CD4-positive, alpha-beta T cell treated with Interleukin-4 for 4 hours (primary cell): ENCODE measurements around the gene COG5.
"Not testable (repeated sequence)": the region's sequence is repeated elsewhere in the genome, so short reads cannot be mapped to it uniquely, and the experiment has no call there.

ENCODE experiments used
- DNase-seq: peaks from one replicate; pipeline ENCODE4 v3.0.0-alpha.2; 2020

COG5 gene

DNA sequence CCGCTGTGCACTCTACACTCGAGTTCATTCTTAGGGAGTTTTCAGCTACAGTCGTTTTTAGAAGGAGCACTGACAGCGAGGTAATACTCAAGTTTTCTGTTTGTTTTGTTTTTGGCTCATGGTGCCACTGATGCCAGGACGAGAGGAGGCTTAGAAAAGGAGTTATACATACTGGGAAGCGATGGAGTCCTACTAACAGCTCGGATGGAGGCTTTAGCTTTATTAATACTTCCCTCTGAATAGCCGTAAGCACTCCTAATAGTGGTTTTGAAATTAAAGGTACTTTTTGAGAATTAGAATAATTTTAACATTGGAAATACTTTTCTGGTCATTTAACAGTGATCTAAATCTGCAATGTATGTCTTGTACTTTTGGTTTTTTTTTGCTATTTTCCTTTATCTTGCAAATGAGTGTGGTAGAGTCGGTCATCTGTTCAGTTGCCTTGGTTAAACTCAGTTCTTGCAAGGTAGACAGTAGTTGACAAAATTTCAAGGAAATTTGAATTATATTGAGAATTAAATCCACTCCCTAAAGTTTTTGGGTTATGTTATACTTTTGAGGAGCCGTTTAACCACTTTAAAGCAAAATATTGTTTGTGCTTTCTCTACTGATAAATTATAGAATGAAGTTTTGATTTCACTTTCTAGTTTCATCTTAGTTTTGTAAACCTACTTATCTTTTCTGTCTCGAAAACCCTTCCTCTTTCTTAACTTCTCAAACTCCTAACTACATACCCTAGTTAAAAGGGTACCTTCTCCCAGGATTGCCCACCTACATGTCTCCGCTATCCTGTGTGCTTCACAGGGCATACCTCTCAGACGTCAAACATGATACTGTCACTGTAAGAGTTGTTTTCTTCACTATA, 393.4 kb downstream of the COG5 start:
- no peak for DNase-seq

- peak; percentile 84 for DNase-seq
Measured at GRCh38 chr7:107169120-107170050, 394.3 kb downstream of the COG5 start.

DNA sequence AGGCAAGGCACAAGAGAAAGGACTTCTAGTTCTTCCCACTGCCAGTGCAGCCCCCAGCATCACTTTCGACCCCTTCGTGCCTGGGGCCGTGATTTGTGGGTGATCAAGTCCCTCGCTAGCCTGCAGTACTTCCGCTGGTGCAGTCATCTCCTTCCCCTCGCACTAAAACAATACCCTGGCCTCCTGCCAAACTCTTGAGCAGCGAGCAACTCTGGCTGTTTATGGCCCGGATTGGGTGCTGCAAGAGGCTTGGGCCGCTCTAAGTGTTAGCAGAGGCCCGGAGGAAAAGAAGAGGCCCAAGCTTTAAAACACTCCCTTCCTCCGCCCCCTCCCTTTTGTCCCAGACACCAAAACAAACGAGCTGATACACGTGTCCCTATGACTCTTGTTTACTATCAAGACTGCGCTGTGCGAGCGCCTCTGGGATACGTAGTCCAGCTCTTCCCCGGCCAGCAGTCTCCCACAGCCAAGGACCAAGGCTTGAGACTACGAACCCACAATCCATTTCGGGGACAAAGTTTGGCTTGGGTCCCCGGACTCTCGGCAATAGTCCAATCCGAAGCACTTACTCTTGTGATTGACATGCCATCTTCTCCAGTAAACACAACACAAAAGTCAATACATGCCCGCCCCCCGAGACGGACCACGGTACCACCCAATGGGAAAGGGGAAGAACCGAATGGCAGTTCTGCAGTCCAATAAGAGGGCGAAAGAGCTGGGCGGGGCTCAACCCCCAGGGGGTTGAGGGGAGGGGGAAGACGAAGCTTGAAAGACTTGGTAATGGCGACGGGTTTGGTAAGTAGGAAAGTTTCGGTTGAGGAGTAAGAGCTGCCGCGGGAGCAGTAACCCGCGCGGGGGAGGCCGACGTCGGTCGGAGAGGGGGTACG, 395.2 kb downstream of the COG5 start, which contains the start of gene HBP1:
HBP1 (plus strand) TSS at position 771 of the 887 bp plus-strand sequence. CDS start 10,891 bp downstream, outside the sequence.
- DNase-seq = peak; percentile 100

DNA sequence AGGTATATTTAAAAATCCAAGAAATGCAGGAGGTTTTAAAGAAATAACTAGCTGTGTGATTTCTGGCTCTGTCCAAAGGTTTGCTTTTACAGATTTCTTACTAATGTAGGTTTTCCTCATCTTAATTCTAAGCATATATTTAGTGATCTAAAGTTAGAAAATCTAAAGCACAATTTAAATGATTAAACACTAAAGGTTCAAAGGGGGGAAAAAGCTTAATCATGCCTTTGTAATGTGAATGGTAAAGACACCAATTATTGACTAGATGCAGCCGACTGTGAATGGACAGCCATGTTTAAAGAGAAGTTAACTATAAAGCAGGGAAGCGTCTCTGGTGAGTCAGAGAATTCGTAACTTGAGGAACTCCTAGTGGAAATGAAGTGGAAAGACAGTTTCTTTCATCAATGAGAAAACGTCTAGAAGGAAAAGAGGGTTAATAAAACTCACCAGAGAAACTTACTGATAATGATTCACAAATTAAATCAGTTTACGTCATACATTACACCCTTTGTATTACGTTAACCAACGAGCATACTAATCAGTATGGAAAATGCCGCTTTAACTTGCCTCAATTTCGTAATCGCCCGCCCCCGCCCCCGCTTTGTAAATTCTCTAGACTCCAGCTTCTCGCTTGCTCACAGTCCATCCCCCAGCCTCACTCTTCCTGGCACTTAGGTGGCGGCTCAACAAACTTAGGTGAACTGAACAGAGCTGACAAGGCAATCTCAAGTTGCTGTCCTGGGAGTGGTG, 396.1 kb downstream of the COG5 start:
- peak; percentile 71 for DNase-seq

DNA sequence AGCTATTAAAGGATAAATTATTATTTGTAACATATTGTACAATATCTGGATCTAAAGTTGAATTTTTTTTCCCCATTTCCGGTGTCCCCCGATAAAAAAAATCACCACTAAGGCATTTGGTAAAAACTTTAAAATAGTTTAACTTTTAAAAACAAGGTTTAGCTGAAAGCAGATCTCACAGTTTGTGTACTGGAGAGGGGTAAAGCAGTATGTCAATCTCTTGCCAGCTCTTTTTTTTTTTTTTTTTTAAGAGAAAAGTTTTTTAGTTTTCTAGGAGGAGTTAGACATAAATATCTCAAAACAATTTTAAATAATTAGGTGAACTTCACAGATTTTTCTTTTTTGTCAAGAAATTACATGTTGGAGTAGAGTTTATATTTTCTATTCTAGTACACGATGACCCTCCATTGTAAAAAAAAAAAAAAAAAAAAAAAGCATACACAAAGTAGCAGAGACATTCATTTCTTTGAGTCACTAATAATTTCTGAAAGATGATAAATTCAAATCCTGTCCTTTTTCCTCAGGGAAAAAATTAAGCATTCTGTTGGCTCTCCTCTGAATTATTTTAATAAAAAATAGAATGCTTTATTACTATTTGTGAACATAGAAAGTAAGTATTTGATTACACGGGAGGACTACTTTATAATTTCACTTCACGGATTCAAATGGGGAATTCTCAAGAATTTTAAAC, 396.8 kb downstream of the COG5 start:
- no peak for DNase-seq

DNA sequence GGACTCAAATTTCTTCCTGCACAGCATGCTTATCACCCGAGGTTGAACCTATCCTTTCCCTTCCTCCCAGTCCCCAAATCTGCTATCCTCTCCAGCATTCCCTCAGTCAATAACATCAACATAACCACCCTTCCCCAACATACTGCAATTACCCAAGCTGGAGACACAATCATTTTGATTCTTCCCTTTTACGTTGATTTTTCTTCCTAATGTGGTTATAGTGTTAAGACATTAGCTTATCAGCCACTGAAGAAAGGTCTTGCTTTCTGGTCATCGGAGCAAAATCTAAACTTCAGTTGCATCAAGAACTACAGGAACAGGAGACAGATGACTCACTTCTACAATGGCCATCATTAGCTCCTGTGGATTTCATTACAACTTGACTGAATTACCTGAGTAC, 398.4 kb downstream of the COG5 start:
- DNase-seq = no peak

- DNase-seq = no peak
Measured at GRCh38 chr7:107164092-107164491, 399.6 kb downstream of the COG5 start.

GRCh38 chr7:107162475-107162874, 401.2 kb downstream of the COG5 start:
- DNase-seq = no peak

DNA sequence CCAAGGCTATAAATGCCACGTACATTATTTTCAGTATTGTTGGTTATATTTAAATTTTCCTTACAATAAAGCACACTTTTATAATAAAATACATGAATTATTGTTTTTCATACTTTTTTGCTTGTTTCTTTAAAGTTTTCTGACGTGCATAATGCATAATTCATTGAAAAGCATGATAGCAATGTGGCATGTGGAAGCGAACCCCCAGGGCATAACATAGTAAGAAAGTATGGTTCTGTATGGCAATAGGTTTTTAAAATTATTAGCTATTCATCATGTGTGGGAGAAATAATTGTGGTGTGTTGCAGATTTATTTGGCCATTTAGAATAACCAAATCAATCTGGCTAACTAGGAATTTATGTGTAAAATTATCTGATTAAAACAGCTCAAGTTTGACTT, 402.3 kb downstream of the COG5 start:
- DNase-seq = no peak

DNA sequence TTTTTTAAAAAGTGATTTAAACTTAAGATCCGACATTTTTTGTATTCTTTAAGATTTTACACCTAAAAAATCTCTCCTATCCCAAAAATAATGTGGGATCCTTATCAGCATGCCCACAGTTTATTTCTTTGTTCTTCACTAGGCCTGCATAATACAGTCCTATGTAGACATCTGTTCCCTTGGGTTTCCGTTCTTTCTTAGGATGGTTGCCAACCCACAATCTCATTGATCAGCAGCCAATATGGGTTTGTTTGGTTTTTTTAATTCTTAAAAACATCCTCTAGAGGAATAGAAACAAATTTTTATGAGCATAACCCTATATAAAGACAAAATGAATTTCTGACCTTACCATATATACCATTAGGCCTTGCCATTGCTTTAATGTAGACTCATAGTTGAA, 403.3 kb downstream of the COG5 start:
- no peak for DNase-seq

DNA sequence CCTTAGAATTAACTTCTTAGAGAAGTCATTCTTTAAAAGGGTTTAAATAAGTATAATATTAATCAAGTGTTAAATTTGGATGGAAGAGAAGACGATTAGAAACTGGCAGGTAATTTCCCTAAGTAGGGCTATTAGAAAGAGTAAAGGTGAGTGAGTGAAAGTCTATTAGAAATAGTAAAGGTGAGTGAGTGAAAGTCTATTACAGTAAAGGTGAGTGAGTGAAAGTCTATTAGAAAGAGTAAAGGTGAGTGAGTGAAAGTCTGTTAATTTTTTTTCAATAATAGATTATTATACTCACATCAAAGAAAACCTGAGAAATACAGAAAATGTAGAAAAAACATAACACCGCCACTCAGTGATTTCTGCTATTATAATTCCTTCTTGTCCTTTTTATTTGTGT, 405.7 kb downstream of the COG5 start:
- no peak for DNase-seq

- no peak for DNase-seq
Measured at GRCh38 chr7:107157091-107157490, 406.6 kb downstream of the COG5 start.

- not testable (repeated sequence) for DNase-seq
Measured at GRCh38 chr7:107155726-107156125, 408.0 kb downstream of the COG5 start.

GRCh38 chr7:107154826-107155225, 408.9 kb downstream of the COG5 start:
- no peak for DNase-seq

GRCh38 chr7:107152011-107152410, 411.7 kb downstream of the COG5 start:
- no peak for DNase-seq
